GM18907 (cell line): Measurements from ENCODE around the gene INA.

Experiments
- ATAC-seq: cut with Tn5 transposase; IDR thresholded peaks from one replicate; pipeline ENCODE4 v1.9.1; 2021; ENCODE audit warnings: mild to moderate bottlenecking, moderate library complexity; ENCODE audit not compliant: unreplicated experiment

INA gene

GRCh38 chr10:103265717-103266329 is 11.1 kb upstream of the INA start:
- no peak for ATAC-seq

- ATAC-seq = no peak
Measured at GRCh38 chr10:103273041-103273441, 3.9 kb upstream of the INA start.

- ATAC-seq = no peak
Measured at GRCh38 chr10:103276251-103276895, 565 bp upstream of the INA start.

- ATAC-seq = no peak
Measured at GRCh38 chr10:103277713-103278536, 987 bp downstream of the INA start.

- ATAC-seq = no peak
Measured at GRCh38 chr10:103278537-103278823, 1.5 kb downstream of the INA start.

- ATAC-seq = no peak
Measured at GRCh38 chr10:103278862-103279298, 1.9 kb downstream of the INA start.

GRCh38 chr10:103280031-103280430 is 3.1 kb downstream of the INA start:
- ATAC-seq = no peak

- ATAC-seq = no peak
Measured at GRCh38 chr10:103280506-103280905, 3.6 kb downstream of the INA start.

GRCh38 chr10:103281753-103282152 is 4.8 kb downstream of the INA start:
- no peak for ATAC-seq

GRCh38 chr10:103282961-103283360 is 6.0 kb downstream of the INA start:
- ATAC-seq = no peak

GRCh38 chr10:103284170-103284569 is 7.2 kb downstream of the INA start:
- no peak for ATAC-seq

GRCh38 chr10:103287992-103288391 is 11.1 kb downstream of the INA start:
- no peak for ATAC-seq

- ATAC-seq = no peak
Measured at GRCh38 chr10:103291588-103291987, 14.7 kb downstream of the INA start.

GRCh38 chr10:103295374-103296015 is 18.6 kb downstream of the INA start:
- no peak for ATAC-seq

GRCh38 chr10:103307594-103307993 is 30.7 kb downstream of the INA start:
- ATAC-seq = no peak

- no peak for ATAC-seq
Measured at GRCh38 chr10:103310197-103310596, 33.3 kb downstream of the INA start.

GRCh38 chr10:103316087-103316486 is 39.1 kb downstream of the INA start:
- ATAC-seq = no peak

- ATAC-seq = no peak
Measured at GRCh38 chr10:103327906-103328305, 51.0 kb downstream of the INA start.

- no peak for ATAC-seq
Measured at GRCh38 chr10:103333934-103334520, 57.1 kb downstream of the INA start.

GRCh38 chr10:103334567-103334966 is 57.6 kb downstream of the INA start:
- ATAC-seq = no peak

GRCh38 chr10:103336370-103336769 is 59.4 kb downstream of the INA start:
- ATAC-seq = no peak
